HG02938 (cell line): Measurements from ENCODE around the gene RGS3.
"Not testable (repeated sequence)": the region's sequence is repeated elsewhere in the genome, so short reads cannot be mapped to it uniquely, and the experiment has no call there.

Source experiments
- ATAC-seq: cut with Tn5 transposase; IDR thresholded peaks from one replicate; pipeline ENCODE4 v1.9.1; 2021; ENCODE audit warnings: mild to moderate bottlenecking, moderate library complexity; ENCODE audit not compliant: unreplicated experiment

The RGS3 gene

DNA sequence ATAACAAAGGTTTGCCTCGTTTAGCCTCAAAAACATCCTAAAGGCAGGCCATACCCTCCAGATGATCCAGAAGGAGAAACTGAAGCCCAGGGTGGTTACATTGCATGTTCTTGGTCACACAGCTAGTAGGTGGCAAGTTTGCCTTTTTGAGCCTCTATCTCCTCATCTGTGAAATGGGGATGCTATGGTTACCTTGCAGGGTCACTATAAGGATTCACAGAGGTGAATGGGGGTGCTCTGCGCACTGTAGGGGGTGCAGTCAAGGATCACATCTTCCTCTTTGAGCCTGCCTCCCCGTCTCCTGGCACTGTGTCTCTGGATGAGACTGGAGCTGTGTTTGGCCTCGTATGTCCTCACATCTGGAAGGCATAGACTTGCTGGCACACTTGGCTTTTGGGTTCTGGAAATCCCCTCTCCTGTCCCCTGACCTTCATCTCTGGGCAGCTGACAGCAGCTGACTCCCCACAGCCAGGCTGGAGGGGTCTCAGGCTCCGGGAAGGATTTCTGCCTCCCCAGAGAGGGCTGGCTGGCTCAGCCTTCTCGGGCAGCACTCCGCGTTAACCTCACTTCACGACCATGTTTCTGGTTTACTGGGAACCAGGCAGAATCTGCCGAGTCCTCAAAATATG, 167.7 kb downstream of the RGS3 start:
- ATAC-seq: no peak

DNA sequence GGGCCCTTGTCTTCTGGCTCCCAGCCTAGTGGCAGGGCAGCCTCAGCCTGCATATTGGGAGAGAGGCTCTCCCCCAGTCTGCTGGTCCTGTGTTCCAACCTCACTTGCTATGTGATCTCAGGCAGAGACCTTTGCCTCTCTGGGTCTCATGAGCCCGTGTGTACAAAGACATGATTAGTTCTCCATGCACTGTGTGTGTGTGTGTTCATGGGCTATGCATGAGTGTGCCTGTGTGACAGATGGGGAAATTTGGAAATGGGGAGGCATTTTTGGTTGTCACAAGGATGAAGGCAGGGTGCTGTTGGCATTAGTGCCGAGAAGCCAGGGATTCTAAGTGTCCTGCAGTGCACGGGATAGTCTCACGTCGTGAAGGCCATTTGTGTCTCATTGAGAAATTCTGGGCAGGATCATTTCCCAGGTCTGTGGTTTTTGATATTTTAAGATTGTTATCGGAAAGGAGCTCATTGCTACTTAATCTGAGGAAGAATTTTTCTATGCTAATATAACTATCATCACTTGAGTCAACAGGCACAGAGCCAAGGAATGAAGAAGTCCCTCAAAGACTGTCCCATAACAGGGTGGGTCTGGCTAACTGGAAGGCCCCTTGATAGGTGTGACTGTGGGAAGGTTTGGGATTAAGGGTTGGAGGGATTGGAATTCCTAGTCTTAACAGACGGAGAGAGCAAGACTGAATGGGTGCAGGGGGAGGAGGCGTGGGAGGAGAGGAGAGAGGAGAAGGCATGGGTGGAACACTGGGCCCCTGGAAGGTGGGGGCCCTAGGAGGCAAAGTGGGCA, 168.5 kb downstream of the RGS3 start:
- ATAC-seq: no peak

DNA sequence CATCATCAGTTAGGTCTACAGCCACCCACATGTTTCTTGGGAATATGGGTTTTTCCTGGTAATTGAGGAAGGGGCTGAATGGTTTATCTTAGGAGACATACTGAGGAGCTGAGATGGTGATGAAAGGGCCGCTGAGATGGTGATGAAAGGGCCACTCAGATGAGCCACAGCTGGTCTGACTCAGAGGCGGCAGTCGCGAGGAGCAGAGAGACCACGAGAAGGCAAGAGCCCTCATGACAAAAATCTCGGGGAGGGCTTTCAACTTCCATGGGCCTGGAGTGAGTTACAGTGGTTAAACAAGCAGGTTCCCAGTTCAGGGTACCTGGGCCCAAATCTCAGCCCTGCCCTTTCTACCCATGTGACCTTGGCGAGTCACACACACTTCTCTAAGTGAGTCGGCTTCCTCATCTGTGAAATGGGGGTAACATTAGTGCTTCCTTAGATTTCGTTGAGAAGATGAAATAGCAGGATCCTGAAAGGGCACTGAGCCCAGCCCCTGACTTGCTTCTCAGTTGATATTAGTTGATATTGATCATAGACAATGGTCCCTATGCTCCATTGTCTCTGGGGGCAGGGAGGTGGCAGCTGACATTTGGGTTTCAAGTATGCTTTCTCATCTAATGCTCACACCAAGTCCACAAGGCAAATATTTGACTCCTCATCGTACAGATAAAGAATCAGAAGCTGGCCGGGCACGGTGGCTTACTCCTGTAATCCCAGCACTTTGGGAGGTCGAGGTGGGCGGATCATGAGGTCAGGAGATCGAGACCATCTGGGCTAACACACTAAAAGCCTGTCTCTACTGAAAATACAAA, 169.5 kb downstream of the RGS3 start:
- ATAC-seq: no peak

DNA sequence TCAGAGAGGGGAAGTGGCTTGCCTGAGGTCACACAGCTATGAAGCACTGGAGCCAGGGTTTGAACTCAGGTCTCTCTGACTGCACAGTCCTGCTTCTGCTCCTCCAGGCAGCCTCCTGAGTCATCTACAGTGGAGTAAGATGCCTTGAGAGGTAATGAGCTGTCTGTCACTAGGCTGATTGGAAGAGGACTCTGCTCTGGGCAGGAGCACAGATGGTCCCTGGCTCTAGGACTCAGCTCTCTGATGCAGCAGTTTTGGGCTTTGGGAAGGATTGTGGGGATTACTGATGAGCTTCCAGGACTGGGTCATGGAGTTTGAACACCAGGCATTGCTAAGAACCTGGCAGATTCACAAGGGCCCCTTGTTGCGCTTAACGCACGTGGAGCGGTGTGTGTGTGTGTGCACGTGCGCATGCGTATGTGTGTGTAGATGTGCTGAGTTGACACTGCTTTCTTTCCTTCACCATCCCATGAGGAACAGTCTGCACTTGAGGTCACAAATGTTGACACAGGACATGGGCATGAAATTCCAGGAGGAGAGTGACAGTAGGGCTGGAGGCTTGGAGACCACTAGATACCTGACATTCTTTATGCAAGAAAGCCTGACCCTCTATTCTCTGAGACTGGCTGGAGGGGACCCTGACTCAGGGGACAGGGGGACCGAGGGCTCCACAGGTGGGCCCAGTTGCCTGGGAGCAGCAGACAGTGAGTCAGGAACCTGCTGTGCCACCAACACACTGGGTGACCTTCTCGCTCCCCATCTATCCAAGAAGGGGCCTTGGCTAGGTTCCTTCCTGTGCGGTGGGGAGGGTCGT, 170.5 kb downstream of the RGS3 start:
- ATAC-seq: no peak

DNA sequence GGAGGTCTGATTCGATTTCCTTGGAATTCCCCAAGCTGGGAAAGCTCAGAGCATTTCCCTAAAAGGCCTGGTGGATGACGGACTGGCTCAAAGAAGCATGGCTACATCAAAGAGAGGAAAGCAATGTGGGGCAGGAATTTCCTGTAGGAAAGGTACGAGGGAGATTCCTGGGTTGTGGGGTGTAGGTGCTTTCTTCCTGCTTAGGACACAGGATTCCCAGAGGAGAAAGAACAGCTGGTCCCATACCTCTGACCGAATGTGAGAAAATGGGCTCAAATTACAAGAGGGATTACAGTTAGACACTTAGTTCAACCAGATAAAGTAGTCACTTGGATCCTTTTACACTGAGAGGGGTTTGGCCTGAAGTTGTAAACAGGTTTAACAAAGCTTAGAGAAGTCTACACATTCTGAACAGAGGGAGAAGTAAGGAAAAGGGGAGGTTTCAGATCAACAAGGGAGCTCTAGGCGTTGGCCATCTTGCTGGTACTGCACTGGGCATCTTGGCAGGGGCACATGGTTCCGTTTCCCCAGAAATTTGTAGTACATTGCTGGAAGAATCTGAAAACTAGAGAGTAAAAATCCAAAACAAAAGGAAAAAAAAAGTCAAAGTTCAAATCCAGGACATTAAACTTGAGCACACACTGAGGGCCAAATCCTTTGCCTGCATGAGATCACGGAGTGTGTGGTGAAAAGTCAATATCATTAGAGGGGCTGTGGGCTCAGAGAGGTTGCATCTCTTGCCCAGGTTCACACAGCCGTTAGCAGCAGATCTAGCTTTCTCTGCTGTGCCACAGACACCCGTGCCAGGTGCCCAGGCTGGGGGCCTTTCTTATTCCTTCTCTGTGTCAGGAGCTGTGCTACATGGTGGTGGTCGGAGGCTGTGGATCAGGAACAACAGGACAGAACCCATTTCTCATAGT, 171.3 kb downstream of the RGS3 start:
- no peak for ATAC-seq

DNA sequence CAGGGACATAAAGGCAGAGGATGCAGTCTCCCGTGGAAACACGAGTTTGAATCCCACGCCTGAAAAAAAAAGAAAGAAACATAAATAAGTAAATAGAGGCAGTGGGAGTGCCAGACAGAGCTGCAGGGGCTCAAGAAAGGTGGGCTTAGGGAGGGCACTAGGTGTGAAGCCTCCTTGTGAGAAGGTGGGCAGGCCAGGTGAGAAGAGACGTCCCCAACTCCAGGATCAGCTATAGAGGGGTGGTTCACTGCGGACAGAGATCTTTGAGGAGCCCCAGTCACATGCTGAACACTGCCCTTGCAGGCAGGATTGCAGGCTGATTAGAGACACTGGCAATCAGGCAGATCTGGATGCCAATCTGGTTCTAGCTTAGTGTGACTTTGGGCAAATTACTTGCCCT, 172.1 kb downstream of the RGS3 start:
- no peak for ATAC-seq

DNA sequence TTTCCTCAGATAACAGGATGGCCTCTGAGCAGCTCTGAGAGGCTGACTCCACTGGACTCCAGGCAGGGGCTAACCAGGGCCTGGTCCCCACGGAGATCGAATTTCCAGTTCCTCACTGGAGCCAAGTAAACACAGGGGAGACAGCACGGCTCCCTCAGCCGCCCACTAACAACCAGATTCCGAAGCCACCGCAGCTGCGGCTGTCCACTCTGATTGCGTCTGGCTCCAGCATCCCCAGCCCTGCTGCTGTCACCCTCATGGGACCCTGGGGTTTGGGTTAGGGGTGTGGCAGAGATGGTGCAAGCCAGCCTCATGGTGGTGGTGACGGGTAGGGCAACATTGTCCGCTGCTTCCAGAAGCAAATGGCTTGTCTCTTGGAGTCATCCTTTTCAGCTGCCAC, 172.6 kb downstream of the RGS3 start:
- ATAC-seq: no peak

DNA sequence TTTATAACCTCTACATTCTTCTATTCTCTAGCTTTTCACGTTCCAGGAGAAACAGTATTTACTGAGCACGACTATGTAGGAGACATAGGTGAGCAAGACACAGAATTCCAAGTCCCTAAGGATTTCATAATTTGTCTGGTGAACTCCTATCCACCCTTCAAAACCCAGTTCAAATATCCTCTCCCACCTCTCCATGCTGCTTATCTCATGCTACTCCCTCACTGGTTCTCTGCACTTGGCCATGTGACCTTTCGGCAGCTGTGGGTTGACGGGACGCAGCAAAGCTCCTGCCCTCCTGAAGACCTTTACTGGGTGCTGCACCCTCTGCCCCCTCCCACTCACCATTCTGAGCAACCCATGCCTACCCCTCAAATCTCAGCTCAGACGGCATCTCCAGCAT, 173.2 kb downstream of the RGS3 start:
- ATAC-seq: no peak

DNA sequence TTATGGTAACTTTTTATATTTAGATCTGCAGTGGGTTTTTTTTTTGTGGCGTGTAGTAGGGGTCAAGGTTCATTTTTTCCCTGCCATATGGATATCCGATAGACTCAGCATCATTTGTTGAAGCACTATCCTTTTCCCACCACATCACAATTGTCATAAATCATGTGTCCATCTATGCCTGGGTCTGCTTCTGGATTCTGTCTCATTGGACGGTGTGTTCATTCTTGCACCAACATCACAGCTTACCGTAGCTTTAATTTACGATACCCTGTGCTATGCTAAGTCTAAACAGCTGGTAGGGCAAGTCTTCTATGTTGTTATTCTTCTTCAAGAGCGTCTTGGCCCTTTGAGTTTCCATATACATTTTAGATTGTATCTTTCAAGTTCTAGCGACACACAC, 175.0 kb downstream of the RGS3 start:
- no peak for ATAC-seq

DNA sequence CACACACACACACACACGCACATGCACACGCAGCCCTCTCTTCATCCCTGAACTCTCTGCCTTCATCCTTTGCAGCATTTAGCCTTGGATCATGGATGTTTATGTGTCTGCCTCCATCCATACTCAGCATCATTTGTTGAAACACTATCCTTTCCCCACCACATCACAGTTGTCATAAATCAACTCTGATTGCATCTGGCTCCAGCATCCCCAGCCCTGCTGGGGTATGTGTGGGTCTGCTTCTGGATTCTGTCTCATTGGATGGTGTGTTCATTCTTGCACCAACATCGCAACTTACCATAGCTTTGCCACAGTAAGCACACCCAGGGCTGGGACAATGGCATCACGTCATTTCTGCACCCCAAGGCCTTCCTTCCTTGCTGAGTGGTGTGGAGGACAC, 175.4 kb downstream of the RGS3 start:
- no peak for ATAC-seq

DNA sequence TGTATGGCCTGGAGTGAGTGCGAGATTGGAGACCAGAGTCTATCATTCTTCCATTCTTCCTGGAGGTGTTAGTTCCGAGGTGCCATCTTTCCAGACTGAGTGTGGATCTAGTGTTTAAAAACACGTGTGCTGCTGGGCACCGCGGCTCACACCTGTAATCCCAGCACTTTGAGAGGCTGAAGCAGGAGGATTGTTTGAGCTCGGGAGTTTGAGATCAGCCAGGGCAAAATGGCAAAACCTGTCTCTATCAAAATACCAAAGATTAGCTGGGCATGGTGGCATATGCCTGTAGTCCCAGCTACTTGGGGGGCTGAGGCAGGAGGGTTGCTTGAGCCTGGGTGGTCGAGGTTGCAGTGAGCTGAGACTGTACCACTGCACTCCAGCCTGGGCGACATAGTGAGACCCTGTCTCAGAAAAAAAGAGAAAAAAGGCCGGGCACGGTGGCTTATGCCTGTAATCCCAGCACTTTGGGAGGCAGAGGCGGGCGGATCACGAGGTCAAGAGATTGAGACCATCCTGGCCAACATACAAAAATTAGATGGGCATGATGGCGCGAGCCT, 176.0 kb downstream of the RGS3 start:
- not testable (repeated sequence) for ATAC-seq

DNA sequence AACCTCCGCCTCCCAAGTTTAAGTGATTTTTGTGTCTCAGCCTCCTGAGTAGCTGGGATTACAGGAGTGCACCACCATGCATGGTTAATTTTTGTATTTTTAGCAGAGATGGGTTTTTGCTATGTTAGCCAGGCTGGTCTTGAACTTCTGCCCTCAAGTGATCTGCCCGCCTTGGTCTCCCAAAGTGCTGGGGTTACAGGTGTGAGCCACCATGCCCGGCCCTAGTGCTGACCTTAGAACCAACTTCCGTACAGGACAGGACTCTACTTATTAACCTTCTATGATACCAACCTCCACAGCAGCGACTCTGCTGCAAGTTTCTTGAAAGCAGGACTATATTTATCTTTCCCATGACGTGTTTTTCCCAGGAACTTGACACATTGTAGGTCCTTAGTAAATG, 176.9 kb downstream of the RGS3 start:
- ATAC-seq: no peak

DNA sequence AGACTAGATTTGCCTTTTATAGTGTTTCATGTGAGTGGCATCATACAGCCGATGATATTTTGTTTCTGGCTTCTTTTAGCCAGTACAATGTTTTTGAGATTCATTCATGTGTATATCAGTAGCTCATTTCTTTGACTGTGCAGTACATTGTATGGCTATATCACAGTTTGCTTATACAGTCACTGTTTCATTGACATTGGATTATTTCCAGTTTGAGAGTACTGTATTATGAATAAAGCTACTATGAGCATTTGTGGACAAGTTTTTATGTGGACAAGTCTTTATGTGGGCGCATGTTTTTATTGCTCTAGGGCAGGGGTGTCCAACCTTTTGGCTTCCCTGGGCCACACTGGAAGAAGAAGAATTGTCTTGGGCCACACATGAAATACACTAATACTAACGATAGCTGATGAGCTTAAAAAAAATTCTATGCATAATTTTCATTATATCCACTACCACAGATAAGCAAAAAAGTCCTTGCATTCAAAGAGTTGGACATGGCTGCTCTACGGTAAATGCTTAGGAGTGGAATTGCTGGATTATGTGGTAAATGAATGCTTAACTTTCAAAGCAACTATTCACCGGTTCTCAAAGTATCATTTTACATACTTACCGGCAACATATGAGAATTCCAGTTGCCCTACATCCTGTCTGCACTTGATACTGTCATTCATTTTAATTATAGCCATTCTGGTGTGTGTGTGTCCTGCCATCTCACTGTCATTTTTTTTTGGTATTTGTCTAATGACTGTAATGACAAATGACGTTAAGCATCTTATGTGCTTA, 177.8 kb downstream of the RGS3 start:
- no peak for ATAC-seq

DNA sequence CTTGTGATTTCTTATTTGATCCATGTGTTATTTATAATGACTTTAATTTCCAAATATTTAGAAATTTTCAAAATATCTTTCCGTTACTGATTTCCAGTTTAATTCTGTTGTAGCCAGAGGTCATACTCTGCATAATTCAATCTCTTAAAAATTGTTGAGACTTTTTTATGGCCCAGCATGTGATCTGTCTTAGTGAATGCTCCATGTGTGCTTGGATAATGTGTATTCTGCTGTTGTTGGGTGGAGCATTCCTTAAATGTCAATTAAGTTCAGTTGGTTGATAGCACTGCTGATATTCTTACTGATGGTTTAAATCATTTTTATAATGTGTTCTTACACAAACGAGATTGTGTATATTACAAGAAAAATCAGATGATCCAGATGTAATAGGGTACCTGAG, 180.8 kb downstream of the RGS3 start:
- no peak for ATAC-seq

DNA sequence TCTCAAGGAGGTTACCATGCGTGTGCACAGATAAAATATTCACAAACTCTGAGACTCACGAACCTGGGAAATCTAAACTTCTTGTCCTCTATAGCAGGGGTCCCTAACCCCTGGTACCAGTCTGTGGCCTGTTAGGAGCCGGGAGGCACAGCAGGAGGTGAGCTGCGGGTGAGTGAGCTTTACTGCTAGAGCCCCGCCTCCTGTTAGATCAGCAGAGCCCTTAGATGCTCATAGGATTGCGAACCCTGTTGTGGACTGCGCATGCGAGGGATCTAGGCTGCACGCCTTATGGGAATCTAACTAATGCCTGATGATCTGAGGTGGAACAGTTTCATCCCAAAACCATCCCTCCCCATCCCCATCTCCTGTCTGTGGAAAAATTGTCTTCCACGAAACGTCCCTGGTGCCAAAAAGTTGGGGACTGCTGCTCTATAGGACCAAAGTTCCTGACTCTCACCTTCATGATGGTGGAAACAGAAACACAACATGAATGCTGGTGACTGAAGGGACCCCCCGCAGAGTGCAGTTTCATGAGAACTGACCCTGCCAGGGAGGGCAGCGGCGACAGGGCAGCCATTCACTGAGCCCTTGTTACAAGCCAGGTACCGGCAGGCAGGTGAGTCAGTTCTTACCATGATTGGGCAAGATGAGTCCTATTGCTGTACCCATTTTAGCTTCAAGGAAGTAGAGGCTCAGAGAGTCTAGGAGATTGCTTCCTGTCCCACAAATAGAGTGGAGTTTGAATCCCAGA, 181.9 kb downstream of the RGS3 start:
- ATAC-seq: no peak

DNA sequence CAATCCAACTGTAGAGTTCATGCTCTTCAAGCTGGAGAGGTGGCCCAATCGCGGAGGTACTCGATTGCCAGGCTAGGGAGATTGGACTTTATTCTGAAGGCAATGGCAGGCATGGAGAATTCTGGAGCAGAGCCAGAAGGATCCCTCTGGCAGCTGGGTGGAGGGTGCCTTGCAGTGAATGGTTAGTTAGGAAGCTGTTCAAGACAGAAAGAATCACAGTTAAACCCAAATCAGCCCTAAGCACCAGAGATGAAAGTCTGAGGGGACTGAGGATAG, 182.4 kb downstream of the RGS3 start:
- ATAC-seq: no peak

DNA sequence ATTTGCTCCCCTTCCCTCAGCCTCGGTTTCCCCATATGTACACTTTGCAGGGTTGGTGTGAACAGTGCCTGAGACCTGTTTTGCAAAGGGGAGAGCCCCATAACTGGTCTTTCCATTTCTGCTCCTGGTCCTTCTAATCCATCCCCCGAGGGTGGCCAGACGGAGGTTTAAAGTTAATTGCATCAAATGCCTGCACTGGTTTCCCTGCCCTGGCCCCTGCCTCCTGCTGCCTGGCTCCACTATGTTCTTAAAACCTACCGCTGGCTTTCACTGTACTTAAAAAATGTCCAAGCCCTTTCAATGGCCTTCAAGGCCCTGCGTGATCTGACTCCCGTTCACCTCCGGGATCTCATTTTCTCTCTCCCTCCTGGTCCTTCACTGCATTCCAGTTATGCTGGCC, 183.0 kb downstream of the RGS3 start:
- ATAC-seq: no peak
